Liver (tissue), 9 donors: ENCODE measurements around the gene MYO16. TPM values are rescaled to one million over a fixed set of nuclear protein-coding genes. Genes with fewer than 3 reads are reported as not detected.

ENCODE experiments used
- DNase-seq: peaks from one replicate; pipeline ENCODE4 v3.0.0-alpha.2; 2017; ENCODE audit warnings: low spot score
- H3K27ac ChIP-seq, 2 donors: one replicate each; pipeline ENCODE4 v1.7.0; 2013; ENCODE audit warnings: inconsistent platforms in 2 of 2, low read length in 2 of 2, control low read depth in 1 of 2, low read depth in 1 of 2, mild to moderate bottlenecking in 1 of 2
- H3K27me3 ChIP-seq, 4 donors: one replicate each; pipeline versions ENCODE4 v1.6.1 to v1.7.0; 2013; ENCODE audit warnings: low read length in 3 of 4, inconsistent platforms in 1 of 4, mild to moderate bottlenecking in 1 of 4, moderate library complexity in 1 of 4; ENCODE audit not compliant: control insufficient read depth in 4 of 4, insufficient read depth in 4 of 4
- H3K36me3 ChIP-seq, 4 donors: one replicate each; pipeline versions ENCODE4 v1.6.1 to v1.7.0; 2013; ENCODE audit warnings: low read length in 3 of 4, mild to moderate bottlenecking in 3 of 4, low read depth in 1 of 4, moderate library complexity in 1 of 4; ENCODE audit not compliant: control insufficient read depth in 4 of 4, insufficient read depth in 3 of 4
- H3K4me1 ChIP-seq, 4 donors: one replicate each; pipeline versions ENCODE4 v1.6.1 to v1.7.0; 2013; ENCODE audit warnings: low read length in 3 of 4, mild to moderate bottlenecking in 3 of 4, moderate library complexity in 1 of 4; ENCODE audit not compliant: control insufficient read depth in 4 of 4, insufficient read depth in 4 of 4
- H3K4me3 ChIP-seq, 3 donors: one replicate each; pipeline versions ENCODE4 v1.6.1 to v1.7.0; 2013; ENCODE audit warnings: low read length in 3 of 3, control low read depth in 1 of 3, low read depth in 1 of 3, mild to moderate bottlenecking in 1 of 3
- H3K9ac ChIP-seq, 2 donors: one replicate each; pipeline ENCODE4 v1.7.0; 2013; ENCODE audit warnings: low read length in 2 of 2, mild to moderate bottlenecking in 2 of 2, moderate library complexity in 2 of 2, control low read depth in 1 of 2, low read depth in 1 of 2
- H3K9me3 ChIP-seq, 4 donors: one replicate each; pipeline versions ENCODE4 v1.6.1 to v1.7.0; 2013; ENCODE audit warnings: low read length in 3 of 4; ENCODE audit not compliant: control insufficient read depth in 4 of 4
- ATF3 ChIP-seq: IDR thresholded peaks from 2 replicates; pipeline ENCODE4 v1.6.1; 2016; ENCODE audit warnings: antibody characterized with exemption
- CTCF ChIP-seq: fragments of 150-350 bp; IDR thresholded peaks from 2 replicates; pipeline ENCODE4 v1.5.1; 2017; ENCODE audit warnings: improper control_type of control experiment, low read depth, low read length; ENCODE audit not compliant: missing input control
- EGR1 ChIP-seq, 2 donors: IDR thresholded peaks; 2 replicates each; pipeline ENCODE4 v1.6.1; 2016 to 2018; ENCODE audit warnings: antibody characterized with exemption in 2 of 2, low read depth in 2 of 2
- FOXA1 ChIP-seq: IDR thresholded peaks from 2 replicates; pipeline ENCODE4 v1.6.1; 2016; ENCODE audit warnings: antibody characterized with exemption
- FOXA2 ChIP-seq: IDR thresholded peaks from 2 replicates; pipeline ENCODE4 v1.6.1; 2016; ENCODE audit warnings: antibody characterized with exemption
- GABPA ChIP-seq, 2 donors: IDR thresholded peaks in 1 of 2; conservative IDR thresholded peaks in 1 of 2; 2 replicates each; pipeline ENCODE4 v1.6.1; 2016; ENCODE audit warnings: antibody characterized with exemption in 2 of 2, mild to moderate bottlenecking in 1 of 2, moderate library complexity in 1 of 2
- HNF4A ChIP-seq, 2 donors: conservative IDR thresholded peaks; 2 replicates each; pipeline ENCODE4 v1.6.1; 2016; ENCODE audit warnings: antibody characterized with exemption in 2 of 2, mild to moderate bottlenecking in 2 of 2
- HNF4G ChIP-seq: IDR thresholded peaks from 2 replicates; pipeline ENCODE4 v1.6.1; 2016; ENCODE audit warnings: antibody characterized with exemption
- JUND ChIP-seq, 2 donors: IDR thresholded peaks; 2 replicates each; pipeline ENCODE4 v1.6.1; 2016; ENCODE audit warnings: antibody characterized with exemption in 2 of 2
- MAX ChIP-seq: IDR thresholded peaks from 2 replicates; pipeline ENCODE4 v1.6.1; 2016; ENCODE audit warnings: antibody characterized with exemption
- NR2F2 ChIP-seq: IDR thresholded peaks from 2 replicates; pipeline ENCODE4 v1.6.1; 2016; ENCODE audit warnings: antibody characterized with exemption
- RAD21 ChIP-seq, 2 donors: IDR thresholded peaks; 2 replicates each; pipeline ENCODE4 v1.6.1; 2016; ENCODE audit warnings: antibody characterized with exemption in 2 of 2, mild to moderate bottlenecking in 2 of 2
- REST ChIP-seq: IDR thresholded peaks from 2 replicates; pipeline ENCODE4 v1.6.1; 2016; ENCODE audit warnings: antibody characterized with exemption, mild to moderate bottlenecking
- SP1 ChIP-seq: IDR thresholded peaks from 2 replicates; pipeline ENCODE4 v1.6.1; 2018; ENCODE audit warnings: antibody characterized with exemption, mild to moderate bottlenecking
- TAF1 ChIP-seq: conservative IDR thresholded peaks from 2 replicates; pipeline ENCODE4 v1.6.1; 2016; ENCODE audit warnings: antibody characterized with exemption, mild to moderate bottlenecking
- YY1 ChIP-seq: IDR thresholded peaks from 2 replicates; pipeline ENCODE4 v1.6.1; 2016; ENCODE audit warnings: antibody characterized with exemption, mild to moderate bottlenecking
- ZBTB33 ChIP-seq: IDR thresholded peaks from 2 replicates; pipeline ENCODE4 v1.6.1; 2016; ENCODE audit warnings: antibody characterized with exemption
- WGBS: extraction: QIAGEN DNeasy Blood & Tissue Kit; methylation state at CpG from one replicate; pipeline ENCODE4 v1.1.7; 2013; 5-methylcytosine and 5-hydroxymethylcytosine counted together
- polyA plus RNA-seq, 2 donors: library from polyadenylated mRNA; stranded (reverse) in 1 of 2; unstranded in 1 of 2; fragments of 200-250 nt in 1 of 2; fragments of >200 nt in 1 of 2; fragmentation: Nextera tagmentation in 1 of 2; extraction: Ambion mirVana in 1 of 2; gene quantifications; one replicate each; pipeline versions ENCODE4 v1.2.1 to v1.2.3, GENCODE V29; 2013 to 2015
- total RNA-seq, 2 donors: library from RNA; depleted of rRNA; stranded (reverse); fragments of >200 nt; gene quantifications; one replicate each; pipeline ENCODE4 v1.2.3, GENCODE V29; 2014
- donor health status: healthy.
- donor health status: healthy.
- donor health status: healthy.
- donor health status: healthy.
- donor health status: healthy.

The MYO16 gene
- total and polyA plus RNA-seq, 4 donors = 0.37 to 1.1 (median 0.68) TPM

- no peak overlapping the region for H3K4me3 ChIP-seq
- H3K27me3 ChIP-seq = no peaks in the 10 kb centered on the region
- TF ChIP-seq HNF4G (no peak), FOXA2 (no peak), GABPA (IDR thresholded peaks at IDR 0.05 in 1 of 2, conservative IDR thresholded peaks at IDR 0.05 in 1 of 2) (no peak), SP1 (no peak), TAF1 (no peak), YY1 (no peak), JUND (IDR thresholded peaks at IDR 0.05) (no peak)
- H3K36me3 ChIP-seq = no peaks in the 10 kb centered on the region
- DNase-seq = no peak
- H3K9me3 ChIP-seq = no peaks in the 10 kb centered on the region
- no peak overlapping the region for H3K27ac ChIP-seq
- WGBS = 79% methylated on average over 4 of the region's 4 CpGs
- peaks cover 0 to 11% (median 1%) of the 10 kb centered on the region in 4 donors for H3K4me1 ChIP-seq
- H3K9ac ChIP-seq = no peak overlapping the region
Measured at GRCh38 chr13:108987517-108987916, 358.1 kb downstream of the MYO16 start.

- WGBS = 82% methylated on average over 5 of the region's 5 CpGs
Measured at GRCh38 chr13:108987944-108988343, 358.5 kb downstream of the MYO16 start.

More at GRCh38 chr13:108987944-108988343, 358.5 kb downstream of the MYO16 start:
- Histone ChIP-seq H3K27me3 (no peaks in the 10 kb centered on the region), H3K36me3 (no peaks in the 10 kb centered on the region), H3K9ac (no peak overlapping the region), H3K4me1 (peaks cover 0 to 7% (median 1%) of the 10 kb centered on the region in 4 donors), H3K4me3 (no peak overlapping the region), H3K9me3 (no peaks in the 10 kb centered on the region), H3K27ac (no peak overlapping the region)
- no peak for DNase-seq
- TF ChIP-seq NR2F2 = no peak
- TF ChIP-seq RAD21 (IDR thresholded peaks at IDR 0.05) = no peak
- TF ChIP-seq MAX = no peak
- TF ChIP-seq ATF3 = no peak
- TF ChIP-seq SP1 = no peak
- no peak for TF ChIP-seq GABPA (IDR thresholded peaks at IDR 0.05 in 1 of 2, conservative IDR thresholded peaks at IDR 0.05 in 1 of 2)
- TF ChIP-seq ZBTB33 = no peak
- TF ChIP-seq FOXA1 = no peak
- no peak for TF ChIP-seq YY1
- no peak for TF ChIP-seq TAF1
- TF ChIP-seq EGR1 (IDR thresholded peaks at IDR 0.05; ENCODE audit: low read depth in 2 of 2) = no peak
- TF ChIP-seq FOXA2 = no peak
- TF ChIP-seq CTCF = no peak
- no peak for TF ChIP-seq HNF4G
- no peak for TF ChIP-seq REST
- no peak for TF ChIP-seq HNF4A (conservative IDR thresholded peaks at IDR 0.05)
